ENCODE data around the gene PCDHA5. TPM values are rescaled to one million over a fixed set of nuclear protein-coding genes. Genes with fewer than 3 reads are reported as not detected.
"Not testable (repeated sequence)": the region's sequence is repeated elsewhere in the genome, so short reads cannot be mapped to it uniquely, and the experiment has no call there.

PCDHA5 gene
- under 0.01 TPM in 2 replicates for total RNA-seq

DNA sequence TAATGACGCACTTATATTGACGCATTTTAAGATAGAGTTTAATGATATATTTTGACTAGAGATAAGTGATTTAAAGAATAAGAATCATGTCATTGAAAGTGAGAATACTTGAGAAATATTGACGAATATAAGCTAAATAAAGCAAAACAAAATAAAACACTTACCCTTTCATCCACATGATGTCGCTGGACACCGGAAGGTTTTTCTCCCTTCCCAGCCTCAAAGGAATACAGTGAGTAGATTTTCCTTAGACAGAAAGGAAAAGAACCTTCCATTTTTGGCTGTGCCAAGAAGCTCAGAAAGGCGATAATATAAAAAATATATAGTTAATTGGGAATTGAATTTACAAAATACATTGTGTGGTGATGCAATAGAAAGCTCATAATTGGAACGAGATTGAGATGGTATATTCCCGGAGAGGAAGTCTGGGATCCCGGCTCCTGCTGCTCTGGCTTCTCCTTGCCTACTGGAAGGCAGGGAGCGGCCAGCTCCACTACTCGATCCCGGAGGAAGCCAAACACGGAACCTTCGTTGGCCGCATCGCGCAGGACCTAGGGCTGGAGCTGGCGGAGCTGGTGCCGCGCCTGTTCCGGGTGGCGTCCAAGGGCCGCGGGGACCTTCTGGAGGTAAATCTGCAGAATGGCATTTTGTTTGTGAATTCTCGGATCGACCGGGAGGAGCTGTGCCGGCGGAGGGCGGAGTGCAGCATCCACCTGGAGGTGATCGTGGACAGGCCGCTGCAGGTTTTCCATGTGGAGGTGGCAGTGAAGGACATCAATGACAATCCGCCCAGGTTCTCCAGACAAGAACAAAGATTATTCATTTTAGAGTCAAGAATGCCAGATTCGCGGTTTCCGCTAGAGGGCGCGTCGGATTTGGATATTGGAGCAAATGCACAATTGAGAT is at the start of gene PCDHA5:
Gene PCDHA5, plus strand, starts transcription at position 239 of the 906 bp plus-strand sequence.
- DNase-seq (ENCODE audit: low read depth in 2 of 2) = peak in 1 of 2 donors; percentile 23

DNA sequence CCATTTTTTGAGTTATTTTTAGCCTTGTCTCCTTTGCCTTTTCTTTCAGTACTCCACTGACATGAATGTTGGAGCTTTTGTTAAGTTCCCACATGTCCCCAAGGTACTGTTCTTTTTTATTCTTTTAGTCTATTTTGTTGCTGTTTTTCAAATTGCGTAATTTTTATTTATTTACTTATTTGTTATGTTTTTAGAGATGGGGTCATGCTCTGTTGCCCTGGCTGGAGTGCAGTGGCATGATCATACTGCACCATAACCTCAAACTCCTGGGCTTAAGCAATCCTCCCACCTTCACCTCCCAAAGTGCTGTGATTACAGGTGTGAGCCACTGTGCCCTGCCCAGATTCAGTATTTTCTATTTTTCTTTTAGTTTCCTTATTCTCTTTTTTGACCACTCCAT is 40.9 kb upstream of the PCDHA5 start:
- no peak for DNase-seq (ENCODE audit: low read depth in 2 of 2)

DNA sequence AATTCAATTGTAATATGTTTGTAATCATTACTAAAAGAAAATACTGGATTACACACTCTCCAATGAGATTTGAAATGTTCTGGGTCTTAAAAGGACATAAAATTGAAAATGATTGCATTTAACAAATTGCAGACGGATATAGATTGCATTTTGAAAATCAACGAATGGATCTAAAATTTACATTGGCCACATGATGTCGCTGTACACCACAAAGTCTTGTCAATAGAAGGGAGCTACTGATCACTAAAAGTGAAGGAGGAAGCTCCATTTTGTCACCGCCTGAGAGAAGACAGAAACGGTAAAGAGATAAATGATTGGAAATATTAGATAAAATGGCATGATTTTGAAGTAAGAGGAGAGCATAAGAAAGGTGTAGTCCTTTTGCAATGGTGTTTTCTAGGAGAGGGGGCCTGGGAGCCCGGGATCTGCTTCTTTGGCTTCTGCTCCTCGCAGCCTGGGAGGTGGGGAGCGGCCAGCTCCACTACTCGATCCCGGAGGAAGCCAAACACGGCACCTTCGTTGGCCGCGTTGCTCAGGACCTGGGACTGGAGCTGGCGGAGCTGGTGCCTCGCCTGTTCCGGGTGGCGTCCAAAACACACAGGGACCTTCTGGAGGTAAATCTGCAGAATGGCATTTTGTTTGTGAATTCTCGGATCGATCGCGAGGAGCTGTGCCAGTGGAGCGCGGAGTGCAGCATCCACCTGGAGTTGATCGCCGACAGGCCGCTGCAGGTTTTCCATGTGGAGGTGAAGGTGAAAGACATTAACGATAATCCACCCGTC is 35.3 kb upstream of the PCDHA5 start, which contains the start of gene PCDHA1:
Gene PCDHA1, plus strand, starts transcription at position 236 of the 782 bp plus-strand sequence.
- no peak for DNase-seq (ENCODE audit: low read depth in 2 of 2)

GRCh38 chr5:140787422-140787821 is 34.0 kb upstream of the PCDHA5 start:
- not testable (repeated sequence) for DNase-seq (ENCODE audit: low read depth in 2 of 2)

- not testable (repeated sequence) for DNase-seq (ENCODE audit: low read depth in 2 of 2)
Measured at GRCh38 chr5:140787849-140788504, 33.4 kb upstream of the PCDHA5 start.

GRCh38 chr5:140791089-140791488 is 30.3 kb upstream of the PCDHA5 start:
- no peak for DNase-seq (ENCODE audit: low read depth in 2 of 2)

GRCh38 chr5:140794595-140795258 is 26.7 kb upstream of the PCDHA5 start, which contains the start of gene PCDHA2:
TSS of gene PCDHA2 (plus strand) at chr5:140794852.
- no peak for DNase-seq (ENCODE audit: low read depth in 2 of 2)

- DNase-seq (ENCODE audit: low read depth in 2 of 2) = no peak
Measured at GRCh38 chr5:140795259-140795641, 26.2 kb upstream of the PCDHA5 start.

DNA sequence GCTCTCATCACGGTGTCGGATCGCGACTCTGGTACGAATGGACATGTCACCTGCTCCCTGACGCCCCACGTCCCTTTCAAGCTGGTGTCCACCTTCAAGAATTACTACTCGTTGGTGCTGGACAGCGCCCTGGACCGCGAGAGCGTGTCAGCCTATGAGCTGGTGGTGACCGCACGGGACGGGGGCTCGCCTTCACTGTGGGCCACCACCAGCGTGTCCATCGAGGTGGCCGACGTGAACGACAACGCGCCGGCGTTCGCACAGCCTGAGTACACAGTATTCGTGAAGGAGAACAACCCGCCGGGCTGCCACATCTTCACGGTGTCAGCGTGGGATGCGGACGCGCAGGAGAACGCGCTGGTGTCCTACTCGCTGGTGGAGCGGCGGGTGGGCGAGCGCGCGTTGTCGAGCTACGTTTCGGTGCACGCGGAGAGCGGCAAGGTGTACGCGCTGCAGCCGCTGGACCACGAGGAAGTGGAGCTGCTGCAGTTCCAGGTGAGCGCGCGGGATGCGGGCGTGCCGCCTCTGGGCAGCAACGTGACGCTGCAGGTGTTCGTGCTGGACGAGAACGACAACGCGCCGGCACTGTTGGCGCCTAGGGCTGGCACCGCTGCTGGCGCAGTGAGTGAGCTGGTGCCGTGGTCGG is 25.2 kb upstream of the PCDHA5 start:
- not testable (repeated sequence) for DNase-seq (ENCODE audit: low read depth in 2 of 2)

GRCh38 chr5:140796718-140797095 is 24.7 kb upstream of the PCDHA5 start:
- no peak for DNase-seq (ENCODE audit: low read depth in 2 of 2)

- DNase-seq (ENCODE audit: low read depth in 2 of 2) = peak in 1 of 2 donors; percentile 36
Measured at GRCh38 chr5:140800816-140801493, 20.5 kb upstream of the PCDHA5 start, which contains the start of gene PCDHA3. TSS of gene PCDHA3 (plus strand) at chr5:140801057.

- DNase-seq (ENCODE audit: low read depth in 2 of 2) = peak in 1 of 2 donors; percentile 7
Measured at GRCh38 chr5:140801494-140801841, 19.9 kb upstream of the PCDHA5 start.

DNA sequence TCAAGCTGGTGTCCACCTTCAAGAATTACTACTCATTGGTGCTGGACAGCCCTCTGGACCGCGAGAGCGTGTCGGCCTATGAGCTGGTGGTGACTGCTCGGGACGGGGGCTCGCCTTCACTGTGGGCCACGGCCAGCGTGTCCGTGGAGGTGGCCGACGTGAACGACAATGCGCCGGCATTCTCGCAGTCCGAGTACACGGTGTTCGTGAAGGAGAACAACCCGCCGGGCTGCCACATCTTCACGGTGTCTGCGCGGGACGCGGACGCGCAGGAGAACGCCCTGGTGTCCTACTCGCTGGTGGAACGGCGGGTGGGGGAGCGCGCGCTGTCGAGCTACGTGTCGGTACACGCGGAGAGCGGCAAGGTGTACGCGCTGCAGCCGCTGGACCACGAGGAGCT is 19.0 kb upstream of the PCDHA5 start:
- not testable (repeated sequence) for DNase-seq (ENCODE audit: low read depth in 2 of 2)

DNA sequence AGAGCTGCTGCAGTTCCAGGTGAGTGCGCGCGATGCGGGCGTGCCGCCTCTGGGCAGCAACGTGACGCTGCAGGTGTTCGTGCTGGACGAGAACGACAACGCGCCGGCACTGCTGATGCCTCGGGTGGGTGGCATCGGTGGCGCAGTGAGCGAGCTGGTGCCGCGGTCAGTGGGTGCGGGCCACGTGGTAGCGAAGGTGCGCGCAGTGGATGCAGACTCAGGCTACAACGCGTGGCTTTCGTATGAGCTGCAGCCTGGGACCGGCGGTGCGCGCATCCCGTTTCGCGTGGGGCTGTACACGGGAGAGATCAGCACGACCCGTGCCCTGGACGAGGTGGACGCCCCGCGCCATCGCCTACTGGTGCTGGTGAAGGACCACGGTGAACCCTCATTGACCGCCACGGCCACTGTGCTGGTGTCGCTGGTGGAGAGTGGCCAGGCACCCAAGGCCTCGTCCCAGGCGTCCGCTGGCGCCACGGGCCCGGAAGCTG is 18.6 kb upstream of the PCDHA5 start:
- DNase-seq (ENCODE audit: low read depth in 2 of 2) = no peak

GRCh38 chr5:140806834-140807775 is 14.3 kb upstream of the PCDHA5 start, which contains the start of gene PCDHA4:
TSS of gene PCDHA4 (plus strand) at chr5:140807068.
- DNase-seq (ENCODE audit: low read depth in 2 of 2) = peak in 1 of 2 donors; percentile 18

GRCh38 chr5:140808241-140808888 is 13.0 kb upstream of the PCDHA5 start:
- DNase-seq (ENCODE audit: low read depth in 2 of 2) = not testable (repeated sequence)

DNA sequence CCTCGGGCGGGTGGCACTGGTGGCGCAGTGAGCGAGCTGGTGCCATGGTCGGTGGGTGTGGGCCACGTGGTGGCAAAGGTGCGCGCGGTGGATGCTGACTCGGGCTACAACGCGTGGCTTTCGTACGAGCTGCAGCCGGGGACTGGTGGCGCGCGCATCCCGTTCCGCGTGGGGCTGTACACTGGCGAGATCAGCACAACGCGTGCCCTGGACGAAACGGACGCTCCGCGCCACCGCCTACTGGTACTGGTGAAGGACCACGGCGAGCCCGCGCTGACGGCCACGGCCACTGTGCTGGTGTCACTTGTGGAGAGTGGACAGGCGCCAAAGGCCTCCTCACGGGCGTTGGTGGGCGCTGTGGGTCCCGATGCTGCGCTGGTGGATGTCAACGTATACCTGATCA is 12.5 kb upstream of the PCDHA5 start:
- DNase-seq (ENCODE audit: low read depth in 2 of 2) = no peak

DNA sequence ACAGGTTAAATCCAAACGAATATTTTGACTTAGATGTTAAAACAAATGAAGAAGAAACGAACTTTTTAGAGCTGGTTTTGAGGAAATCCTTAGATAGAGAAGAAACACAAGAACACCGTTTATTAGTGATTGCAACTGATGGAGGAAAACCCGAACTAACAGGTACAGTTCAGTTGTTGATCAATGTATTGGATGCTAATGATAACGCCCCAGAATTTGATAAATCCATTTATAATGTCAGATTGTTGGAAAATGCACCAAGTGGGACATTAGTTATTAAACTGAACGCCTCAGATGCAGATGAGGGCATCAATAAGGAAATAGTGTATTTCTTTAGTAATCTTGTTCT is 842 bp downstream of the PCDHA5 start:
- DNase-seq (ENCODE audit: low read depth in 2 of 2) = no peak
